ENCODE results near the gene SCAMP3.
"Not testable (repeated sequence)": the region's sequence is repeated elsewhere in the genome, so short reads cannot be mapped to it uniquely, and the experiment has no call there.

The SCAMP3 gene

GRCh38 chr1:155255243-155256007, 6.7 kb downstream of the SCAMP3 start, which contains the start of gene ENTREP3:
ENTREP3 (minus strand) TSS chr1:155255483; CDS start chr1:155254877, 606 bp downstream.
- peak in 55 of 56 donors; percentile 40 to 92 (median 83) for DNase-seq

GRCh38 chr1:155254714-155255242, 7.4 kb downstream of the SCAMP3 start:
- peak in 27 of 56 donors; percentile 9 to 78 (median 47) for DNase-seq

- peak in 6 of 56 donors; percentile 2 to 55 (median 36) for DNase-seq
Observed at GRCh38 chr1:155254228-155254713, 7.9 kb downstream of the SCAMP3 start.

- DNase-seq: peak in 1 of 56 donors; percentile 4
Observed at GRCh38 chr1:155253797-155254196, 8.4 kb downstream of the SCAMP3 start.

GRCh38 chr1:155253208-155253607, 9.0 kb downstream of the SCAMP3 start:
- DNase-seq: no peak

- DNase-seq: no peak
Observed at GRCh38 chr1:155251566-155251965, 10.6 kb downstream of the SCAMP3 start.

GRCh38 chr1:155250633-155251449, 11.3 kb downstream of the SCAMP3 start:
- DNase-seq: peak in 54 of 56 donors; percentile 30 to 95 (median 80)

- peak in 1 of 56 donors; percentile 51 for DNase-seq
Observed at GRCh38 chr1:155250246-155250632, 11.9 kb downstream of the SCAMP3 start.

GRCh38 chr1:155247667-155248553, 14.2 kb downstream of the SCAMP3 start:
- DNase-seq: no peak

GRCh38 chr1:155246796-155247195, 15.4 kb downstream of the SCAMP3 start:
- DNase-seq: not testable (repeated sequence)

- DNase-seq: no peak
Observed at GRCh38 chr1:155245163-155245524, 17.0 kb downstream of the SCAMP3 start.

- peak; percentile 80 to 99 (median 96) for DNase-seq
Observed at GRCh38 chr1:155244368-155245162, 17.6 kb downstream of the SCAMP3 start.

- no peak for DNase-seq
Observed at GRCh38 chr1:155242805-155243358, 19.3 kb downstream of the SCAMP3 start.

- DNase-seq: no peak
Observed at GRCh38 chr1:155241841-155242264, 20.3 kb downstream of the SCAMP3 start.

- peak in 55 of 56 donors; percentile 20 to 90 (median 69) for DNase-seq
Observed at GRCh38 chr1:155241069-155241679, 21.0 kb downstream of the SCAMP3 start.

- DNase-seq: no peak
Observed at GRCh38 chr1:155236451-155236850, 25.7 kb downstream of the SCAMP3 start.

- not testable (repeated sequence) for DNase-seq
Observed at GRCh38 chr1:155235375-155235774, 26.8 kb downstream of the SCAMP3 start.

GRCh38 chr1:155233502-155233901, 28.7 kb downstream of the SCAMP3 start:
- not testable (repeated sequence) for DNase-seq

Data from nucleus accumbens (tissue), 56 donors.